ENCODE measurements around the gene ACTRT2. TPM values are rescaled to one million over a fixed set of nuclear protein-coding genes. Genes with fewer than 3 reads are reported as not detected.

Gene ACTRT2
- total RNA-seq, 4 donors from 2014 or later = not detected

- no peaks in the 10 kb centered on the region for H3K4me1 ChIP-seq
- no peak for TF ChIP-seq CTCF (IDR thresholded peaks at IDR 0.05)
- no peak for TF ChIP-seq POLR2AphosphoS5 (IDR thresholded peaks at IDR 0.05)
- no peak for TF ChIP-seq POLR2A (IDR thresholded peaks at IDR 0.05)
- TF ChIP-seq EP300 (IDR thresholded peaks at IDR 0.05) = no peak
- no peak overlapping the region for H3K4me3 ChIP-seq
- peaks cover 0 to 4% (median 0%) of the 10 kb centered on the region in 3 donors for H3K9me3 ChIP-seq
- no peak overlapping the region for H3K27ac ChIP-seq
- 91 to 100% methylated on average over 1 to 9 of the region's 15 CpGs for WGBS, 2 donors (ENCODE audit: low coverage in 1 of 2)
- H3K27me3 ChIP-seq = peaks cover 75% of the 10 kb centered on the region
- ATAC-seq = no peak
- H3K36me3 ChIP-seq = no peaks in the 10 kb centered on the region
These were observed 21.1 kb upstream of the ACTRT2 start for GRCh38 chr1:3000214-3000613.

- Histone ChIP-seq H3K27ac (no peak overlapping the region), H3K36me3 (no peaks in the 10 kb centered on the region), H3K4me1 (no peaks in the 10 kb centered on the region), H3K27me3 (peaks cover 82% of the 10 kb centered on the region), H3K9me3 (peaks cover 0 to 3% (median 0%) of the 10 kb centered on the region in 3 donors), H3K4me3 (no peak overlapping the region)
- WGBS, 2 donors (ENCODE audit: low coverage in 1 of 2) = 100% methylated on average over 1 of the region's 20 CpGs; no CpG with 5 or more reads in 1 of the 2 donors
- TF ChIP-seq POLR2A (IDR thresholded peaks at IDR 0.05) (no peak), CTCF (IDR thresholded peaks at IDR 0.05) (no peak), EP300 (IDR thresholded peaks at IDR 0.05) (no peak), POLR2AphosphoS5 (IDR thresholded peaks at IDR 0.05) (no peak)
- no peak for ATAC-seq
These were observed 20.4 kb upstream of the ACTRT2 start for GRCh38 chr1:3000671-3001470.

- Histone ChIP-seq H3K27me3 (peaks cover 82% of the 10 kb centered on the region), H3K4me3 (no peak overlapping the region), H3K36me3 (no peaks in the 10 kb centered on the region), H3K4me1 (no peaks in the 10 kb centered on the region), H3K9me3 (peaks cover 0 to 4% (median 0%) of the 10 kb centered on the region in 3 donors), H3K27ac (no peak overlapping the region)
- ATAC-seq = no peak
- WGBS, 2 donors (ENCODE audit: low coverage in 1 of 2) = 88 to 98% methylated on average over 7 to 24 of the region's 47 CpGs
- TF ChIP-seq CTCF (IDR thresholded peaks at IDR 0.05) = no peak
- no peak for TF ChIP-seq POLR2AphosphoS5 (IDR thresholded peaks at IDR 0.05)
- no peak for TF ChIP-seq EP300 (IDR thresholded peaks at IDR 0.05)
- no peak for TF ChIP-seq POLR2A (IDR thresholded peaks at IDR 0.05)
These were observed 19.6 kb upstream of the ACTRT2 start for GRCh38 chr1:3001471-3002348.

GRCh38 chr1:3002349-3003038 is 18.8 kb upstream of the ACTRT2 start:
- ATAC-seq = no peak
- peaks cover 85% of the 10 kb centered on the region for H3K27me3 ChIP-seq
- no peak overlapping the region for H3K27ac ChIP-seq
- no peak overlapping the region for H3K4me3 ChIP-seq
- TF ChIP-seq EP300 (IDR thresholded peaks at IDR 0.05) = no peak
- no peak for TF ChIP-seq CTCF (IDR thresholded peaks at IDR 0.05)
- no peak for TF ChIP-seq POLR2AphosphoS5 (IDR thresholded peaks at IDR 0.05)
- TF ChIP-seq POLR2A (IDR thresholded peaks at IDR 0.05) = no peak
- no peaks in the 10 kb centered on the region for H3K36me3 ChIP-seq
- no peaks in the 10 kb centered on the region for H3K4me1 ChIP-seq
- WGBS, 2 donors (ENCODE audit: low coverage in 1 of 2) = 89 to 100% methylated on average over 1 to 7 of the region's 23 CpGs
- peaks cover 0 to 9% (median 0%) of the 10 kb centered on the region in 3 donors for H3K9me3 ChIP-seq

Measured in gastroesophageal sphincter (tissue), 4 donors.